Measurements from ENCODE around the gene MCIDAS. TPM values are rescaled to one million over a fixed set of nuclear protein-coding genes. Genes with fewer than 3 reads are reported as not detected.
A peak's percentile ranks its signal among the peaks of the same experiment; 100 is the strongest.

The MCIDAS gene
- total and polyA plus RNA-seq, 2 experiments from 2014 or later: 0.49 TPM; not detected in 1

DNA sequence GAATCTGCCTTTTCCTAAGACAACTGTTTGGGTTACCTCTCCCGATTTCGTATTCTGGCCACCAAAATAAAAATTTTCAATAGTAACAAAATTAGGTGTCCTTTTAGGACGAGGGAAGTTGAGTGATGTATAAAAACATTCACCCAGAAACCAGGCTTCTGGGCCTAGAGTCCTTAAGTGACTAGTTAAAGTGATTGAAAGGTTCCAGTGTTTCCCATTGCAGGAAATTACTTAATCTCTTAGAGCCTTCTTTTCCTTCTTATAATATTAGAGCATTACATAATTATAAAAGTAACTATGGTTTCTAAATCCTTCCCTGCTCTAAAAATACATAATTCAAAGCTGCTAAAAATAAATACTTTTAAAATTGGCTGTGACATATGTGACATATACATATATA is 7.3 kb downstream of the MCIDAS start:
- H3K4me3 ChIP-seq: peak overlapping the region; percentile 41

DNA sequence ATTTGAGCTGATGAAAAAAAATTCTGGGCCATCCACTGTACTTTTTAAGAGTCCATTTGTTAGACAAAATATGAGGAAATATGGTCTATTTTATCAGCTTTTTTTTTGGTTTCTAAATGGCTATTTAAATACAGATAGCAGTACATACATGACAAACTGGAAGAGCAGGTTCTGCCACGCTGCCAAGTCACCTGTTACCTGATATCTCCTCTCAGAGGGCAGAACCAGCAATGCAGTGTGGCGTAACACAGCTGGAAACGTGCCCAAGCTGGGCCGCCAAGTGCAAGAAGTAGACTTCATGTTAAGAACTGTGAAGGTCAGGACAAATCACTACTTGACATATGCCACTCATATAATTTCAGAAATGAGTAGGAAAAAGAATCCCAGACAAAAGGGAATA is 8.1 kb downstream of the MCIDAS start:
- Histone ChIP-seq H3K27ac (no peak overlapping the region), H3K4me3 (no peak overlapping the region), H3K4me1 (ENCODE audit: low read depth) (no peaks in the 10 kb centered on the region), H3K9me3 (ENCODE audit: low read depth) (no peaks in the 10 kb centered on the region), H3K36me3 (no peaks in the 10 kb centered on the region), H3K27me3 (peaks cover 83% of the 10 kb centered on the region)
- no peak for DNase-seq (ENCODE audit: low read depth in 1 of 2, low spot score in 1 of 2)
- TF ChIP-seq CTCF (IDR thresholded peaks at IDR 0.05; ENCODE audit: low read depth, low read length): no peak

More for the DNA sequence above, 7.3 kb downstream of the MCIDAS start:
- H3K9me3 ChIP-seq (ENCODE audit: low read depth): no peaks in the 10 kb centered on the region
- no peaks in the 10 kb centered on the region for H3K36me3 ChIP-seq
- no peak overlapping the region for H3K27ac ChIP-seq
- DNase-seq (ENCODE audit: low read depth in 1 of 2, low spot score in 1 of 2): no peak
- H3K27me3 ChIP-seq: peaks cover 91% of the 10 kb centered on the region
- no peak for TF ChIP-seq CTCF (IDR thresholded peaks at IDR 0.05; ENCODE audit: low read depth, low read length)
- no peaks in the 10 kb centered on the region for H3K4me1 ChIP-seq (ENCODE audit: low read depth)

GRCh38 chr5:55211184-55211874 is 15.8 kb downstream of the MCIDAS start:
- Histone ChIP-seq H3K4me3 (no peak overlapping the region), H3K4me1 (ENCODE audit: low read depth) (no peaks in the 10 kb centered on the region), H3K36me3 (no peaks in the 10 kb centered on the region), H3K27ac (no peak overlapping the region), H3K27me3 (peaks cover 27% of the 10 kb centered on the region), H3K9me3 (ENCODE audit: low read depth) (no peaks in the 10 kb centered on the region)
- DNase-seq (ENCODE audit: low read depth in 1 of 2, low spot score in 1 of 2): no peak
- TF ChIP-seq CTCF (IDR thresholded peaks at IDR 0.05; ENCODE audit: low read depth, low read length): no peak

GRCh38 chr5:55205001-55205400 is 22.1 kb downstream of the MCIDAS start:
- Histone ChIP-seq H3K27ac (no peak overlapping the region), H3K4me3 (no peak overlapping the region), H3K4me1 (ENCODE audit: low read depth) (no peaks in the 10 kb centered on the region), H3K9me3 (ENCODE audit: low read depth) (no peaks in the 10 kb centered on the region), H3K36me3 (no peaks in the 10 kb centered on the region), H3K27me3 (peaks cover 21% of the 10 kb centered on the region)
- DNase-seq (ENCODE audit: low read depth in 1 of 2, low spot score in 1 of 2): no peak
- TF ChIP-seq CTCF (IDR thresholded peaks at IDR 0.05; ENCODE audit: low read depth, low read length): no peak

GRCh38 chr5:55191165-55191564 is 36.0 kb downstream of the MCIDAS start:
- peaks cover 75% of the 10 kb centered on the region for H3K27me3 ChIP-seq
- TF ChIP-seq CTCF (IDR thresholded peaks at IDR 0.05; ENCODE audit: low read depth, low read length): no peak

More at GRCh38 chr5:55191165-55191564, 36.0 kb downstream of the MCIDAS start:
- no peaks in the 10 kb centered on the region for H3K4me1 ChIP-seq (ENCODE audit: low read depth)
- no peak overlapping the region for H3K4me3 ChIP-seq
- no peaks in the 10 kb centered on the region for H3K36me3 ChIP-seq
- DNase-seq (ENCODE audit: low read depth in 1 of 2, low spot score in 1 of 2): no peak
- H3K27ac ChIP-seq: no peak overlapping the region
- no peaks in the 10 kb centered on the region for H3K9me3 ChIP-seq (ENCODE audit: low read depth)
